Spinal cord (tissue), 10 donors: ENCODE results near the gene FRG2C. TPM values are rescaled to one million over a fixed set of nuclear protein-coding genes. Genes with fewer than 3 reads are reported as not detected.
A peak's percentile ranks its signal among the peaks of the same experiment; 100 is the strongest.
"Not testable (repeated sequence)": the region's sequence is repeated elsewhere in the genome, so short reads cannot be mapped to it uniquely, and the experiment has no call there.

ENCODE experiments used
- DNase-seq, 6 donors: peaks; one replicate each; pipeline versions ENCODE4 v3.0.0 to v3.0.0-alpha.2; 2013 to 2015; ENCODE audit warnings: low spot score in 6 of 6, low read depth in 4 of 6
- H3K27ac ChIP-seq: one replicate; pipeline ENCODE4 v1.5.1; 2013; ENCODE audit warnings: low read depth, low read length, control low read depth
- H3K27me3 ChIP-seq: one replicate; pipeline ENCODE4 v1.6.1; 2013; ENCODE audit warnings: low read length; ENCODE audit not compliant: control insufficient read depth, insufficient read depth
- H3K36me3 ChIP-seq: one replicate; pipeline ENCODE4 v1.6.1; 2013; ENCODE audit warnings: low read length; ENCODE audit not compliant: control insufficient read depth, insufficient read depth
- H3K4me1 ChIP-seq: one replicate; pipeline ENCODE4 v1.6.1; 2013; ENCODE audit warnings: low read length; ENCODE audit not compliant: control insufficient read depth, insufficient read depth
- H3K4me3 ChIP-seq: one replicate; pipeline ENCODE4 v1.5.1; 2013; ENCODE audit warnings: low read depth, low read length, control low read depth
- H3K9me3 ChIP-seq: one replicate; pipeline ENCODE4 v1.6.1; 2013; ENCODE audit warnings: low read length; ENCODE audit not compliant: control insufficient read depth, insufficient read depth
- WGBS: methylation state at CpG from one replicate; pipeline ENCODE4 v1.1.5; 2013; ENCODE audit warnings: missing lambda C conversion rate; ENCODE audit not compliant: insufficient coverage; 5-methylcytosine and 5-hydroxymethylcytosine counted together
- polyA plus RNA-seq, 2 donors: library from polyadenylated mRNA; unstranded; fragments of 120-200 nt; gene quantifications; one replicate each; pipeline ENCODE4 v1.2.1, GENCODE V29; 2013; ENCODE audit not compliant: insufficient read length in 2 of 2
- total RNA-seq, 2 donors: library from RNA; depleted of rRNA in 1 of 2; stranded (reverse); fragments of 120-200 nt in 1 of 2; fragments of >200 nt in 1 of 2; gene quantifications; one replicate each; pipeline versions ENCODE4 v1.2.3 to v1.2.4, GENCODE V29; 2013 to 2014
- donor health status: healthy.

The FRG2C gene
- total and polyA plus RNA-seq, 4 donors = 0.12 TPM; not detected in 3

- H3K9me3 ChIP-seq, H3K27me3 ChIP-seq, H3K36me3 ChIP-seq, H3K27ac ChIP-seq, H3K4me3 ChIP-seq, H3K4me1 ChIP-seq: not testable (repeated sequence)
- 16% methylated on average over 11 of the region's 20 CpGs for WGBS
- peak in 2 of 6 donors; percentile 70 to 86 for DNase-seq
These were observed 20.9 kb upstream of the FRG2C start for GRCh38 chr3:75643031-75643800.

- H3K4me3 ChIP-seq, DNase-seq, H3K9me3 ChIP-seq, H3K27ac ChIP-seq, H3K4me1 ChIP-seq, H3K36me3 ChIP-seq, H3K27me3 ChIP-seq: not testable (repeated sequence)
- WGBS = no CpG with 5 or more reads among the region's 4 CpGs
These were observed 18.6 kb upstream of the FRG2C start for GRCh38 chr3:75645548-75645947.

- Histone ChIP-seq H3K9me3 (no peaks in the 10 kb centered on the region), H3K4me1 (peaks cover under 1% of the 10 kb centered on the region), H3K36me3 (no peaks in the 10 kb centered on the region), H3K27me3 (peaks cover 11% of the 10 kb centered on the region), H3K27ac (no peak overlapping the region), H3K4me3 (no peak overlapping the region)
- WGBS = 61% methylated on average over 5 of the region's 9 CpGs
- DNase-seq = no peak
These were observed 13.9 kb upstream of the FRG2C start for GRCh38 chr3:75650191-75650590.

GRCh38 chr3:75655101-75655904 lies 8.8 kb upstream of the FRG2C start:
- Histone ChIP-seq H3K27me3 (peaks cover 50% of the 10 kb centered on the region), H3K4me1 (peaks cover 14% of the 10 kb centered on the region)
- H3K27ac ChIP-seq, H3K9me3 ChIP-seq, H3K4me3 ChIP-seq, H3K36me3 ChIP-seq: not testable (repeated sequence)
- 3% methylated on average over 49 of the region's 50 CpGs for WGBS
- peak in 1 of 6 donors; percentile 40 for DNase-seq

GRCh38 chr3:75655956-75656355 lies 8.2 kb upstream of the FRG2C start:
- not testable (repeated sequence) for H3K36me3 ChIP-seq, H3K27ac ChIP-seq, H3K4me3 ChIP-seq, H3K9me3 ChIP-seq
- Histone ChIP-seq H3K27me3 (peaks cover 50% of the 10 kb centered on the region), H3K4me1 (peaks cover 14% of the 10 kb centered on the region)
- peak in 1 of 6 donors; percentile 56 for DNase-seq
- no CpG with 5 or more reads among the region's 7 CpGs for WGBS

- Histone ChIP-seq H3K4me3 (peak overlapping the region; percentile 33), H3K4me1 (peaks cover 14% of the 10 kb centered on the region), H3K27me3 (peaks cover 60% of the 10 kb centered on the region)
- under 1% methylated on average over 39 of the region's 42 CpGs for WGBS
- H3K9me3 ChIP-seq, H3K27ac ChIP-seq, H3K36me3 ChIP-seq, DNase-seq: not testable (repeated sequence)
These were observed 5.6 kb upstream of the FRG2C start for GRCh38 chr3:75658411-75659107.

GRCh38 chr3:75659108-75659433 lies 5.1 kb upstream of the FRG2C start:
- peaks cover 59% of the 10 kb centered on the region for H3K27me3 ChIP-seq
- not testable (repeated sequence) for H3K9me3 ChIP-seq, H3K4me3 ChIP-seq, H3K27ac ChIP-seq, DNase-seq, H3K36me3 ChIP-seq
- H3K4me1 ChIP-seq = peaks cover 14% of the 10 kb centered on the region

- not testable (repeated sequence) for H3K4me3 ChIP-seq, H3K36me3 ChIP-seq, H3K9me3 ChIP-seq, H3K27ac ChIP-seq, DNase-seq
- H3K27me3 ChIP-seq = peaks cover 56% of the 10 kb centered on the region
- peaks cover 27% of the 10 kb centered on the region for H3K4me1 ChIP-seq
- 66% methylated on average over 9 of the region's 9 CpGs for WGBS
These were observed 1.5 kb downstream of the FRG2C start for GRCh38 chr3:75665626-75666025.

- DNase-seq = peak in 2 of 6 donors; percentile 22 to 32
- peaks cover 71% of the 10 kb centered on the region for H3K27me3 ChIP-seq
- not testable (repeated sequence) for H3K27ac ChIP-seq, H3K4me3 ChIP-seq, H3K9me3 ChIP-seq, H3K36me3 ChIP-seq
- peaks cover 45% of the 10 kb centered on the region for H3K4me1 ChIP-seq
- WGBS = 13% methylated on average over 45 of the region's 46 CpGs
These were observed 3.9 kb downstream of the FRG2C start for GRCh38 chr3:75667757-75668701.
